Neural progenitor cell (in vitro differentiated cells): ENCODE measurements around the gene NFATC2. TPM values are rescaled to one million over a fixed set of nuclear protein-coding genes. Genes with fewer than 3 reads are reported as not detected.

ENCODE experiments used
- DNase-seq: peaks from one replicate; pipeline ENCODE4 v3.0.0-alpha.2; 2016; ENCODE audit warnings: low spot score
- H2AFZ ChIP-seq: fragments of 200-600 bp; sonication (generic); replicated peaks from 2 replicates; pipeline ENCODE4 v1.6.1; 2016; ENCODE audit warnings: antibody characterized with exemption
- H3F3A ChIP-seq: fragments of 200-600 bp; sonication (generic); 2 replicates; pipeline ENCODE4 v1.6.1; 2016; ENCODE audit warnings: antibody characterized with exemption, low read depth
- H3K27ac ChIP-seq: fragments of 200-600 bp; sonication (generic); 2 replicates; pipeline ENCODE4 v1.5.1; 2016; ENCODE audit warnings: mild to moderate bottlenecking
- H3K27me3 ChIP-seq: fragments of 200-600 bp; sonication (generic); 2 replicates; pipeline ENCODE4 v1.6.1; 2016; ENCODE audit warnings: mild to moderate bottlenecking, moderate library complexity
- H3K36me3 ChIP-seq: fragments of 200-600 bp; sonication (generic); 2 replicates; pipeline ENCODE4 v1.5.1; 2016
- H3K4me1 ChIP-seq: fragments of 200-600 bp; sonication (generic); 2 replicates; pipeline ENCODE4 v1.6.1; 2016; ENCODE audit warnings: mixed run types
- H3K4me2 ChIP-seq: fragments of 200-600 bp; sonication (generic); 2 replicates; pipeline ENCODE4 v1.6.1; 2016
- H3K4me3 ChIP-seq: fragments of 200-600 bp; sonication (generic); 2 replicates; pipeline ENCODE4 v1.5.1; 2016
- H3K79me2 ChIP-seq: fragments of 200-600 bp; sonication (generic); 2 replicates; pipeline ENCODE4 v1.6.1; 2016; ENCODE audit warnings: low read depth
- H3K9ac ChIP-seq: fragments of 200-600 bp; sonication (generic); 2 replicates; pipeline ENCODE4 v1.6.1; 2016
- H3K9me3 ChIP-seq: fragments of 200-600 bp; sonication (generic); 2 replicates; pipeline ENCODE4 v1.5.1; 2016; ENCODE audit warnings: low read depth
- H4K20me1 ChIP-seq: fragments of 200-600 bp; sonication (generic); 2 replicates; pipeline ENCODE4 v1.6.1; 2016; ENCODE audit warnings: low read depth
- H3K27ac Mint-ChIP-seq: 3 replicates; pipeline ENCODE4 v1.8.0; 2021; ENCODE audit warnings: mixed read lengths
- H3K27me3 Mint-ChIP-seq: 2 replicates; pipeline ENCODE4 v1.8.0; 2022; ENCODE audit warnings: low read depth, mild to moderate bottlenecking, inconsistent platforms, moderate library complexity, mixed read lengths; ENCODE audit not compliant: insufficient read depth
- H3K36me3 Mint-ChIP-seq: 3 replicates; pipeline ENCODE4 v1.8.0; 2021; ENCODE audit warnings: mixed read lengths
- H3K4me1 Mint-ChIP-seq: 3 replicates; pipeline ENCODE4 v1.8.0; 2021; ENCODE audit warnings: mixed read lengths
- H3K4me3 Mint-ChIP-seq: 3 replicates; pipeline ENCODE4 v1.8.0; 2021; ENCODE audit warnings: mild to moderate bottlenecking, moderate library complexity, mixed read lengths
- H3K9me3 Mint-ChIP-seq: 3 replicates; pipeline ENCODE4 v1.8.0; 2020; ENCODE audit warnings: mixed read lengths
- EZH2 ChIP-seq: fragments of 200-600 bp; sonication (generic); IDR thresholded peaks from 2 replicates; pipeline ENCODE4 v1.6.1; 2017; ENCODE audit warnings: antibody characterized with exemption, mild to moderate bottlenecking, moderate library complexity
- EZH2phosphoT487 ChIP-seq: fragments of 200-600 bp; sonication (generic); IDR thresholded peaks from 2 replicates; pipeline ENCODE4 v1.6.1; 2017; ENCODE audit warnings: antibody characterized with exemption
- total RNA-seq: library from RNA; depleted of rRNA; stranded (reverse); fragments of >200 nt; gene quantifications from 2 replicates; pipeline ENCODE4 v1.2.3, GENCODE V29; 2015; ENCODE audit warnings: low replicate concordance
- TF ChIP-seq, protein P1 (sequence below): fragments of 200-600 bp; sonication (generic); IDR thresholded peaks from 2 replicates; pipeline ENCODE4 v1.5.1; 2017; ENCODE audit warnings: antibody characterized with exemption, mild to moderate bottlenecking

The NFATC2 gene
- total RNA-seq, 1 donor from 2014 or later, result 0.19 TPM

DNA sequence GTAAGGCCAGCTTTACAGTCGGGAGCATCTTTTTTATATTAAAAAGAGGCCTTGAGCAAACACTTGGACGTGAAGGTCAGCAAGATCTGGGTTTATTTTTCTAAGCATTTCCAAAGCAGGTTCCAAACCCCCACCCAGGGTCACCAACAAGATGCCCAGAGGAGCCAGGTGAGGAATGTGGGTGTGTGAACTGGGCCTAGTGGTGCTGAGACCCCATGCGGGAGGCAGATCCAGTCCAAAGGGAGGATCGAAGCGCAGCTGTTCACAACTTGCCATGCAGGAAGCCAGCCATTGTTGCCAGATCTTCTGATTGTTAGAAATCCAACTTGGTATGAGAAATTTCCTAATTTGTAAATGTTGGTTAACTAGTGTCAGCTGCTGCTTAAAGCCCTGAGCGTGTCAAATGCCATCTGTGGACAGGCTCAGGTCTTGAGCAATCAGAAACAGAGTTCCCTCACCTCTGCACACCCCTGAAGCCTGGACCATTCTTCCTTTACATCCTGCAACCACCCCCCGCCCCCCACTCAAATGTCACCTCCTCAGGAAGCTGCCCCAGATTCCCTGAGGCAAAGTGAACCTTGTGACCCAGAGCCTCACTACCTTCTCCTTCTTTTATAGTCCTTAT, 46.5 kb downstream of the NFATC2 start:
- TF ChIP-seq EZH2, result no peak
- TF ChIP-seq EZH2phosphoT487, result no peak
- TF ChIP-seq, protein P1, sequence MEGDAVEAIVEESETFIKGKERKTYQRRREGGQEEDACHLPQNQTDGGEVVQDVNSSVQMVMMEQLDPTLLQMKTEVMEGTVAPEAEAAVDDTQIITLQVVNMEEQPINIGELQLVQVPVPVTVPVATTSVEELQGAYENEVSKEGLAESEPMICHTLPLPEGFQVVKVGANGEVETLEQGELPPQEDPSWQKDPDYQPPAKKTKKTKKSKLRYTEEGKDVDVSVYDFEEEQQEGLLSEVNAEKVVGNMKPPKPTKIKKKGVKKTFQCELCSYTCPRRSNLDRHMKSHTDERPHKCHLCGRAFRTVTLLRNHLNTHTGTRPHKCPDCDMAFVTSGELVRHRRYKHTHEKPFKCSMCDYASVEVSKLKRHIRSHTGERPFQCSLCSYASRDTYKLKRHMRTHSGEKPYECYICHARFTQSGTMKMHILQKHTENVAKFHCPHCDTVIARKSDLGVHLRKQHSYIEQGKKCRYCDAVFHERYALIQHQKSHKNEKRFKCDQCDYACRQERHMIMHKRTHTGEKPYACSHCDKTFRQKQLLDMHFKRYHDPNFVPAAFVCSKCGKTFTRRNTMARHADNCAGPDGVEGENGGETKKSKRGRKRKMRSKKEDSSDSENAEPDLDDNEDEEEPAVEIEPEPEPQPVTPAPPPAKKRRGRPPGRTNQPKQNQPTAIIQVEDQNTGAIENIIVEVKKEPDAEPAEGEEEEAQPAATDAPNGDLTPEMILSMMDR, result no peak
- no peaks in the 10 kb centered on the region for H3K27me3 ChIP-seq
- Mint-ChIP-seq H3K36me3 (no peaks in the 10 kb centered on the region), H3K9me3 (no peaks in the 10 kb centered on the region), H3K27ac (no peak overlapping the region), H3K27me3 (peaks cover 7% of the 10 kb centered on the region), H3K4me1 (peaks cover 20% of the 10 kb centered on the region), H3K4me3 (no peak overlapping the region)
- no peak overlapping the region for H3K4me3 ChIP-seq
- no peaks in the 10 kb centered on the region for H3F3A ChIP-seq
- H3K36me3 ChIP-seq, result no peaks in the 10 kb centered on the region
- H4K20me1 ChIP-seq, result no peaks in the 10 kb centered on the region
- no peaks in the 10 kb centered on the region for H3K79me2 ChIP-seq
- H3K9ac ChIP-seq, result no peak overlapping the region
- no peak overlapping the region for H3K4me2 ChIP-seq
- no peaks in the 10 kb centered on the region for H3K9me3 ChIP-seq
- no peak overlapping the region for H3K27ac ChIP-seq
- DNase-seq, result no peak
- H3K4me1 ChIP-seq, result peaks cover 8% of the 10 kb centered on the region
- H2AFZ ChIP-seq, result no peak overlapping the region

DNA sequence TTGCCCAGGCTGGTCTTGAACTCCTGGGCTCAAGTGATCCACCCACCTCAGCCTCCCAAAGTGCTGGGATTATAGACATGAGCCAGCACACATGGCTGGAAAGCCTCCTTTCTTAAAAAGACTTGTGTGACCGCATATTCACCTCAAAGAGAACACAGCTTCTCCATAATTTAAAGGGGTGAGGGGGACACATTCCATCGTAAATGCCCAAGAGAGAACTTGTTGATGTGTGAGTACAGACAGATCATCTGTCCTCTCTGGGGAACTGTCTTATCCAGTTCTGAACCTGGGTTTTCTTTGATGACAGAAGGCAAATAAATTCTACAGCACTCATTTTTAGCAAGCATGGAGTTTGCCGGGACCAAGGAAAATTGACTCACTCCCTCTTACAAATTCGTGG, 47.2 kb downstream of the NFATC2 start:
- H3K36me3 Mint-ChIP-seq, result no peaks in the 10 kb centered on the region
- H3K9me3 ChIP-seq, result no peaks in the 10 kb centered on the region
- no peak overlapping the region for H3K4me3 Mint-ChIP-seq
- H3K4me3 ChIP-seq, result no peak overlapping the region
- H3K36me3 ChIP-seq, result no peaks in the 10 kb centered on the region
- peaks cover 20% of the 10 kb centered on the region for H3K4me1 Mint-ChIP-seq
- no peak overlapping the region for H2AFZ ChIP-seq
- H3K27me3 ChIP-seq, result no peaks in the 10 kb centered on the region
- H3K4me1 ChIP-seq, result peaks cover 8% of the 10 kb centered on the region
- no peaks in the 10 kb centered on the region for H3F3A ChIP-seq
- H3K27ac ChIP-seq, result no peak overlapping the region
- H3K27me3 Mint-ChIP-seq, result peaks cover 7% of the 10 kb centered on the region
- H3K9me3 Mint-ChIP-seq, result no peaks in the 10 kb centered on the region
- H3K79me2 ChIP-seq, result no peaks in the 10 kb centered on the region
- no peak for DNase-seq
- no peak overlapping the region for H3K9ac ChIP-seq
- no peak overlapping the region for H3K4me2 ChIP-seq
- TF ChIP-seq EZH2 (no peak), EZH2phosphoT487 (no peak)
- TF ChIP-seq, protein P1, result no peak
- no peak overlapping the region for H3K27ac Mint-ChIP-seq
- H4K20me1 ChIP-seq, result no peaks in the 10 kb centered on the region

DNA sequence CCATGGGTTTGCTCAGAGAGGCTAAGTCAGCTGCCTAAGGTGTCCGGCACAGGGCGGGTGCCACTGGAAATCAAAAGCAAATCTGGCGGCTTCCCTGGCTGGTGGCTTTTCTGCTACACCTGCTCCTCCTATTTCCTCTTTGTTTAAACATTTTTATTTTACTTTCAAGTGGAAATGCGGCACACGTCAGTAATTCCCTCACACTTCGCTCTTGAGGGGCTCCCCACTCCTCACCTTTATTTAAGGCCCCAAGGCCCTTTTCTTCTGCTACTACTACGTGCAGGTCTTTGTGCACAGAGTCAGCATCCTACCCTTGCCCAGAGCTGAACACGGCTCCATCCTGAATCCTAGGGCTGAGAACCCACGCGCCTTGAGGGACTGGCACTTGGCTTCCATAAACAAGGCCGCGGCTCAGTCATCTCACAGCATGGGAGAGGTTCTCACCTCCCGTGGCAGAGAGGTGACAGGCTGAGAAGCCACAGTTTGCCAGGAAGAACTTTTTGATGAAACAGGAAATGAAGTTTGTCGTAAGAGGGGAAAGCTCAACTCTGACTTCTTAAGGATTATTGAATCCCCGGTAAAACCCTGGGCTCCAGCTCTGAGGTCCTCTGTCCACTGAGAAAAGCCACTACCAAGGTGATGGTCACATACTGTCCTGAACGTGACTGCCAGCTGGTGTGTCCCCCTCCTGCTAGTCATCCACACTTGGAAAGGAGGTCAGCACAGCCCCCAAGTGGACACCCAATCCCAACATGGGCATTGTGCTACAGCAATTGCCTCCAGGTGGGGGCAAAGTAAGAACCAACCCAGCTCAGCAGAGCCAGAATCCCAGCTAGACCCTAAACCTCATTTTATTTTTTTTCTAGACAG, 48.0 kb downstream of the NFATC2 start:
- H3K27ac ChIP-seq, result no peak overlapping the region
- no peaks in the 10 kb centered on the region for H3K36me3 ChIP-seq
- Mint-ChIP-seq H3K4me1 (peaks cover 20% of the 10 kb centered on the region), H3K36me3 (no peaks in the 10 kb centered on the region), H3K27me3 (peaks cover 7% of the 10 kb centered on the region), H3K27ac (no peak overlapping the region), H3K4me3 (no peak overlapping the region), H3K9me3 (no peaks in the 10 kb centered on the region)
- H3K4me1 ChIP-seq, result peaks cover 8% of the 10 kb centered on the region
- no peak overlapping the region for H3K4me3 ChIP-seq
- no peak overlapping the region for H3K9ac ChIP-seq
- no peak for DNase-seq
- H3K79me2 ChIP-seq, result no peaks in the 10 kb centered on the region
- H3K27me3 ChIP-seq, result peaks cover 6% of the 10 kb centered on the region
- TF ChIP-seq EZH2 (no peak), EZH2phosphoT487 (no peak)
- TF ChIP-seq, protein P1, result no peak
- H4K20me1 ChIP-seq, result no peaks in the 10 kb centered on the region
- no peak overlapping the region for H2AFZ ChIP-seq
- no peaks in the 10 kb centered on the region for H3K9me3 ChIP-seq
- no peaks in the 10 kb centered on the region for H3F3A ChIP-seq
- H3K4me2 ChIP-seq, result no peak overlapping the region
